ENCODE results near the gene KIF26B.

DNA sequence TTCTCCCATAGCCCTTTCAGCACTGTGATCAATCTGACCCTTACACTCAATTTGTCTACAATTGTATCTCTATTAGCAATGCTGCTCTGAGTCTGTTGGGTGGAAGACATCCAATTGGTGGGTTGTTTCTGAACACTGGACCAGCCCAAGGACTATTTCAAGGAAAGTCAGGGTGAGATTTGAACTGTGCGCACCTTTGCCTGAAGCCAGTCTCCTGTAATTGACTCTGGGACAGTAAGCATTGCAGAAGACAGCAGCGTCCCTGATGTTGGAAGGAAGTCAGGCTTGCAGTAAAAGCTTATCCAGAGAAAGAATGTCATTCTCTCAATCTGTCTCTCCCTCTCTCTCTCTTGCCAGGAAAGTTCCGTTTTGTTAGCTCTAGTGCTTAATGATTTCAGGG, 233.9 kb downstream of the KIF26B start:
- TF ChIP-seq, protein P1, sequence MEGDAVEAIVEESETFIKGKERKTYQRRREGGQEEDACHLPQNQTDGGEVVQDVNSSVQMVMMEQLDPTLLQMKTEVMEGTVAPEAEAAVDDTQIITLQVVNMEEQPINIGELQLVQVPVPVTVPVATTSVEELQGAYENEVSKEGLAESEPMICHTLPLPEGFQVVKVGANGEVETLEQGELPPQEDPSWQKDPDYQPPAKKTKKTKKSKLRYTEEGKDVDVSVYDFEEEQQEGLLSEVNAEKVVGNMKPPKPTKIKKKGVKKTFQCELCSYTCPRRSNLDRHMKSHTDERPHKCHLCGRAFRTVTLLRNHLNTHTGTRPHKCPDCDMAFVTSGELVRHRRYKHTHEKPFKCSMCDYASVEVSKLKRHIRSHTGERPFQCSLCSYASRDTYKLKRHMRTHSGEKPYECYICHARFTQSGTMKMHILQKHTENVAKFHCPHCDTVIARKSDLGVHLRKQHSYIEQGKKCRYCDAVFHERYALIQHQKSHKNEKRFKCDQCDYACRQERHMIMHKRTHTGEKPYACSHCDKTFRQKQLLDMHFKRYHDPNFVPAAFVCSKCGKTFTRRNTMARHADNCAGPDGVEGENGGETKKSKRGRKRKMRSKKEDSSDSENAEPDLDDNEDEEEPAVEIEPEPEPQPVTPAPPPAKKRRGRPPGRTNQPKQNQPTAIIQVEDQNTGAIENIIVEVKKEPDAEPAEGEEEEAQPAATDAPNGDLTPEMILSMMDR (IDR thresholded peaks at IDR 0.05; ENCODE audit: low read length) = no peak
- no peak for TF ChIP-seq EZH2 (IDR thresholded peaks at IDR 0.05; ENCODE audit: borderline replicate concordance, low read length)
